Parathyroid adenoma (tissue), 2 donors: ENCODE measurements around the gene ELOVL7.
"Not testable (repeated sequence)": the region's sequence is repeated elsewhere in the genome, so short reads cannot be mapped to it uniquely, and the experiment has no call there.

ENCODE experiments used
- H2AFZ ChIP-seq: fragments of 300-600 bp; sonication (generic); one replicate; pipeline ENCODE4 v1.7.0; 2017; ENCODE audit warnings: antibody characterized with exemption, mild to moderate bottlenecking
- H3K27ac ChIP-seq: fragments of 300-600 bp; sonication (generic); one replicate; pipeline ENCODE4 v1.7.0; 2017
- H3K27me3 ChIP-seq: fragments of 300-600 bp; sonication (generic); one replicate; pipeline ENCODE4 v1.7.0; 2017; ENCODE audit warnings: low read length; ENCODE audit not compliant: control insufficient read depth, insufficient read depth
- H3K36me3 ChIP-seq: fragments of 300-600 bp; sonication (generic); one replicate; pipeline ENCODE4 v1.7.0; 2017; ENCODE audit warnings: low read length; ENCODE audit not compliant: control insufficient read depth, insufficient read depth
- H3K4me1 ChIP-seq: fragments of 300-600 bp; sonication (generic); one replicate; pipeline ENCODE4 v1.7.0; 2017; ENCODE audit warnings: control low read depth
- H3K4me2 ChIP-seq: fragments of 300-600 bp; sonication (generic); one replicate; pipeline ENCODE4 v1.7.0; 2017; ENCODE audit warnings: low read length
- H3K4me3 ChIP-seq: fragments of 300-600 bp; sonication (generic); one replicate; pipeline ENCODE4 v1.7.0; 2017; ENCODE audit warnings: low read depth, low read length
- H3K79me2 ChIP-seq: fragments of 300-600 bp; sonication (generic); one replicate; pipeline ENCODE4 v1.7.0; 2017; ENCODE audit warnings: control low read depth
- H3K9ac ChIP-seq: fragments of 300-600 bp; sonication (generic); one replicate; pipeline ENCODE4 v1.7.0; 2017; ENCODE audit warnings: mild to moderate bottlenecking
- H3K9me3 ChIP-seq: fragments of 300-600 bp; sonication (generic); one replicate; pipeline ENCODE4 v1.7.0; 2017; ENCODE audit warnings: low read length; ENCODE audit not compliant: control insufficient read depth
- TF ChIP-seq, protein P1 (sequence below): fragments of 300-600 bp; sonication (generic); IDR thresholded peaks from one replicate; pipeline ENCODE4 v1.7.0; 2017; ENCODE audit warnings: antibody characterized with exemption, mild to moderate bottlenecking
- donor health status: primary hyperparathyroidism.

ELOVL7 gene

DNA sequence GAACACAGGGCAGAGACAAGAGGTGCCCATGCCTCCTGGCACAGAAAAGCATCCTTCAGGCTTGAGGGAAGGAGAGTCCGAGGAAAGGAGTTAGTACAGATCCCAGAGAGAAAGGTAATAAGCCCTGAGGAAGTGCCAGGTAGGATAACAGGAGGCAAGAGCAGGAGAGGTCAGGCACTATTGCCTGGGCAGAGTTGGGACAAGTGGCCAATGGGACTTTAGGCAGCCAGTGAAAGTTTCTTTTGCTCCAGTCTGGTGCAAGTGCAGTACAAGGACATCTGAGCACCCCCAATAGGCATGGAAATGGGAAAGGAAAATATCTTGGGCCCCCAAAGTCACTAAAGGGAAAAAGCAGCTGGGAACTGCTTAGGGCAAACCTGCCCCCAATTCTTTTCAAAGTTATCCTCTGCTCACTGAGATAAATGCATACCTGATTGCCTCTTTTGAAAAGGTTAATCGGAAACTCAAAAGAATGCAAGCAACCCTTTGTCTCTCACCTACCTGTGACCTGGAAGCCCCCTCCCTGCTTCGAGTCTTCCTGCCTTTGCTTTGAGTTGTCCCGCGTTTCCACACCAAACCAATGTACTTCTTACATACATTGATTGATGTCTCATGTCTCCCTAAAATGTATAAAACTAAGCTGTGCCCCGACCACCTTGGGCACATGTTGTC is 46.5 kb downstream of the ELOVL7 start:
- Histone ChIP-seq H3K9me3 (no peaks in the 10 kb centered on the region), H3K27me3 (no peaks in the 10 kb centered on the region), H3K36me3 (no peaks in the 10 kb centered on the region), H3K79me2 (peaks cover 11% of the 10 kb centered on the region), H3K9ac (no peak overlapping the region), H3K4me2 (no peak overlapping the region), H2AFZ (no peak overlapping the region), H3K27ac (no peak overlapping the region), H3K4me1 (no peaks in the 10 kb centered on the region), H3K4me3 (no peak overlapping the region)
- TF ChIP-seq, protein P1, sequence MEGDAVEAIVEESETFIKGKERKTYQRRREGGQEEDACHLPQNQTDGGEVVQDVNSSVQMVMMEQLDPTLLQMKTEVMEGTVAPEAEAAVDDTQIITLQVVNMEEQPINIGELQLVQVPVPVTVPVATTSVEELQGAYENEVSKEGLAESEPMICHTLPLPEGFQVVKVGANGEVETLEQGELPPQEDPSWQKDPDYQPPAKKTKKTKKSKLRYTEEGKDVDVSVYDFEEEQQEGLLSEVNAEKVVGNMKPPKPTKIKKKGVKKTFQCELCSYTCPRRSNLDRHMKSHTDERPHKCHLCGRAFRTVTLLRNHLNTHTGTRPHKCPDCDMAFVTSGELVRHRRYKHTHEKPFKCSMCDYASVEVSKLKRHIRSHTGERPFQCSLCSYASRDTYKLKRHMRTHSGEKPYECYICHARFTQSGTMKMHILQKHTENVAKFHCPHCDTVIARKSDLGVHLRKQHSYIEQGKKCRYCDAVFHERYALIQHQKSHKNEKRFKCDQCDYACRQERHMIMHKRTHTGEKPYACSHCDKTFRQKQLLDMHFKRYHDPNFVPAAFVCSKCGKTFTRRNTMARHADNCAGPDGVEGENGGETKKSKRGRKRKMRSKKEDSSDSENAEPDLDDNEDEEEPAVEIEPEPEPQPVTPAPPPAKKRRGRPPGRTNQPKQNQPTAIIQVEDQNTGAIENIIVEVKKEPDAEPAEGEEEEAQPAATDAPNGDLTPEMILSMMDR: no peak

DNA sequence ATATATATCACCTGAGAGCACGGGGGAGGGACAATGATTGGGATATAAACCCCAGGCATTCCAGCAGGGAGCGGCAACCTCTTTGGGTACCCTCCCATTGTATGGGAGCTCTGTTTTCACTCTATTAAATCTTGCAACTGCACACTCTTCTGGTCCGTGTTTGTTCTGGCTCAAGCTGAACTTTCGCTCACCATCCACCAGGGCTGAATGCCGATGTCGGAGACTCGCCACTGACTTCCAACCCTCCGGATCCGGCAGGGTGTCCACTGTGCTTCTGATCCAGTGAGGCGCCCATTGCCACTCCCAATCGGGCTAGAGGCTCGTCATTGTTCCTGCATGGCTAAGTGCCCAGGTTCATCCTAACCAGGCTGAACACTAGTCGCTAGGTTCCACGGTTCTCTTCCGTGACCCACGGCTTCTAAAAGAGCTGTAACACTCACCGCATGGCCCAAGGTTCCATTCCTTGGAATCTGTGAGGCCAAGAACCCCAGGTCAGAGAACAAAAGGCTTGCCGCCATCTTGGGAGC is 48.6 kb downstream of the ELOVL7 start:
- not testable (repeated sequence) for H3K4me3 ChIP-seq, H3K9me3 ChIP-seq, H3K27me3 ChIP-seq, H3K36me3 ChIP-seq, H3K27ac ChIP-seq, H3K4me1 ChIP-seq, H3K79me2 ChIP-seq, H3K4me2 ChIP-seq, H3K9ac ChIP-seq, H2AFZ ChIP-seq

DNA sequence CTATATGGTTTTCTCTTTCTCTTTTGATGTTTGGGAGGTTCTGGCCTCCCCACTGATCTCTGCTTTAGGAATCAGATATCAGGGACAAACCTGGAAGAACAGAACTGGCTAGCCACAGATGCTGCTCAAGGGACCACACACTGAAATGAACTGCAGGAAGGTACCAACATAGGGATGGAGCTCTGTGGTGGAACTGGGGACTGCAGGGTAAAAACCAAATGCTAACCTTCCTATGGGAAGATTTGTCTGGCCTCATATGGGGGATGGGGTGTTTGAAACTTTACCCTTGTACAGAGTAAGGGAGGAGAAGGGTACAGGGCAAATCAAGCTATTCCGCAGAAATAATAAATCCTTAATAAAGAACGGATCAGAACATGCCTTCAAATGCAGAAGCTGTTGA is 49.4 kb downstream of the ELOVL7 start:
- no peaks in the 10 kb centered on the region for H3K36me3 ChIP-seq
- no peak overlapping the region for H3K4me3 ChIP-seq
- H3K9me3 ChIP-seq: no peaks in the 10 kb centered on the region
- no peaks in the 10 kb centered on the region for H3K4me1 ChIP-seq
- no peak overlapping the region for H3K4me2 ChIP-seq
- H2AFZ ChIP-seq: no peak overlapping the region
- peaks cover 5% of the 10 kb centered on the region for H3K79me2 ChIP-seq
- no peak overlapping the region for H3K27ac ChIP-seq
- no peaks in the 10 kb centered on the region for H3K27me3 ChIP-seq
- TF ChIP-seq, protein P1: no peak
- H3K9ac ChIP-seq: no peak overlapping the region

DNA sequence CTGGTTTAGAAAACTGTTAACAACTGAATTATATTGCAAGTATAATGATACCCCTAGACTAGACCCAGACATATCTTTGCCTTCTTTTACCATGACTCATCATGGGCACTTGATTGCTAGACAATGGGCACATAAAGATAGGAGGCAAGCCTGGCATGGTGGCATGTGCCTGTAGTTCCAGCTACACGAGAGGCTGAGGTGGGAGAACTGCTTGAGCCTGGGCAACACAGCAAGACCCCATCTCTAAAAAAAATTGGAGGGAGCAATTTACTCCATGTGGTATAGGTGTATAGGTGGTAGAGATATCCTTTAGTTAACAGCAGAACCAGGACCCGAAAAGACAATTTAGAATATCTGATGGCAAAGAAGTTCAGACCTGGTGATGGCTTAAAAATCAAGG is 51.6 kb downstream of the ELOVL7 start:
- no peaks in the 10 kb centered on the region for H3K36me3 ChIP-seq
- H3K9ac ChIP-seq: no peak overlapping the region
- no peak overlapping the region for H3K4me2 ChIP-seq
- H2AFZ ChIP-seq: no peak overlapping the region
- H3K27me3 ChIP-seq: no peaks in the 10 kb centered on the region
- no peaks in the 10 kb centered on the region for H3K79me2 ChIP-seq
- no peaks in the 10 kb centered on the region for H3K4me1 ChIP-seq
- TF ChIP-seq, protein P1: no peak
- no peak overlapping the region for H3K27ac ChIP-seq
- no peak overlapping the region for H3K4me3 ChIP-seq
- no peaks in the 10 kb centered on the region for H3K9me3 ChIP-seq

DNA sequence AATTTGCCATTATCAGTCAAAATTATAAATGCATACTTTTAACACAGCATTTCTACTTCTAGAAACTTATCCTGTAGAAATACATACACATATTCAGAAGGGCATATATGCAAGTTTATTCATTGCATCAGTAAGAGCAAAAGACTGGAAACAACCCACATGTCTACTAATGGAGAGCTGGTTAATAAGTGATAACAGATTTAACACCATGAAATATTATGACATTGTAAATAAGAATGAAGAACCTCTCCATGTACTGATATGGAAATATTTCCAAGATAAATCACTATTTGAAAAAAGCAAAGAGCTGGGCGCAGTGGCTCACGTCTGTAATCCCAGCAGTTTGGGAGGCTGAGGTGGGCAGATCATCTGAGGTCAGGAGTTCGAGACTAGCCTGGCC is 54.5 kb downstream of the ELOVL7 start:
- no peak overlapping the region for H3K27ac ChIP-seq
- no peaks in the 10 kb centered on the region for H3K36me3 ChIP-seq
- H3K9me3 ChIP-seq: no peaks in the 10 kb centered on the region

More for the DNA sequence above, 54.5 kb downstream of the ELOVL7 start:
- Histone ChIP-seq H3K4me2 (no peak overlapping the region), H3K9ac (no peak overlapping the region), H3K4me3 (no peak overlapping the region), H3K4me1 (no peaks in the 10 kb centered on the region), H2AFZ (no peak overlapping the region), H3K27me3 (no peaks in the 10 kb centered on the region), H3K79me2 (no peaks in the 10 kb centered on the region)
- TF ChIP-seq, protein P1: no peak
